ENCODE data around the gene TENM3. TPM values are rescaled to one million over a fixed set of nuclear protein-coding genes. Genes with fewer than 3 reads are reported as not detected.

TENM3 gene
- polyA plus RNA-seq, 4 donors = 15.2 to 18.5 (median 17.5) TPM

DNA sequence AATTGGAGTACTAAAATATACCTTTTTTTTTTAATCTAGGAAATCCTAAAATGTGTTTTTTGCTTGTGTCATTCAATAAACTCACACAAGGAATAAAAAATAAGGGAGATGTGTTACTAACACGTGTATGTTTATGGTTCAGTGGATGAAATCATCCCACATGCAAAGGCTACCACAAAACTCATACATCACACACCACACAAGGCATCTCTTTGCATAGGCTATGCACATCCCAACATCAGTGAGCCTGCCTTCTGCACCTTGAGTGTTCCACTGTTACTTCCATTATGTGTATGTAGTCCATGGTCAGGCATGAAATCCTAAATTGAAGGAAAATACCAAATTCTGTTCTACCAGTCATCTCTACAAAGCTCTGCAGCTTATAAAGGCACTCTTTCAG is 460.9 kb downstream of the TENM3 start:
- DNase-seq (ENCODE audit: low read depth in 4 of 4, low spot score in 3 of 4) = no peak

DNA sequence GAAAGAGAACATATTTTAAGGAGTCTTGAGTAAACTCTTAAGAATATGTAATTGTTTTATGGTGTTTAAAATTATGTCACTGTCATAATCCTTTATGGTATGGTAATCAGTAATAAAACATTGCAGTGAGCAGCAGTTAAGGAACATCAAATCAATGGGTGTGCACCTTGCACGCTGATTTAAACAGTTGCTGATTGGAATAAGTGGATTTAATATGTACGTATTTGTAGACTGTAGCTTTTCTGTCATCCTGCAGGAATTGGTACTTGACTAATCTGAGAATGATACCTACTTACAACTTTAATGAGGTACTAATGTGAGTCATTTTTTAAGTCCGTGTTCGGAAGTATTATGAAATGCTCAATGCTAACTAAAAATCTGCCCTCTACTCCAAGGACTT is 461.7 kb downstream of the TENM3 start:
- no peak for DNase-seq (ENCODE audit: low read depth in 4 of 4, low spot score in 3 of 4)

DNA sequence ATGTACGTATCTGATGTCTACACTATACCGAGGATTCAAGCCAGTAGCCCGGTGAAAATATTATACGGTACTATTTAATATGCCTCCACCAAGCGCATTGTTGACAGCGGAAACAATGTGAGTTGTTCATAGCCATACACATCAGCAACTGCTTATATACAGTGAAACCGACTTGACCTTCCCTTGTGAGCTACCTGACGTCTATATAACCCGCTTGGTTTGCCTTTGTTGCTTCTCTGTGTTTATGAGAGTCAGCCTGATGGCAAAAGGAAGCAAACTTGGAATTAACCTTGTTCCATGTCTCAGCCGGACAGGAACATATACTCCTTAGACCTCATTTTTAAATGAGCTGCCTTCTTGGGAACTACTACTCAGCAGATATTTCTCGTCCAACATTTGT is 462.2 kb downstream of the TENM3 start:
- no peak for DNase-seq (ENCODE audit: low read depth in 4 of 4, low spot score in 3 of 4)

DNA sequence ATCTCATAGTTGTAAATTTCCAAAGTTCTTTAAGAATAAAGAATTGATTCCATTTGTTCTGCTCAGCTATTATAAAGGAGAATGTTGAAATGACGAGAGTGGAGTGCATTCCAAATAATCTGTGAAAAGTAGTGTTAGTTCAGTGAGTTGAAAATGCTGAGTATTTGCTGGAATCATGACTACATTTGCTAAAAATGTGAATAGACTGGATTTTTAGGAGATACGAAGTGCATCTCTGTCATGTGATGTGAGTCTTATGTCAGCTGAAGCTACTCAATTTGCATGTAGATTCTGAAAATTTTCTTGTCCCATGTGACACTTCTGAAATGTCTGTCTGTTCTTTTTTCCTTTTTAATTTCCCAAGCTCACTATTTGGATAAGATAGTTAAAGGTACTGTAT is 468.0 kb downstream of the TENM3 start:
- no peak for DNase-seq (ENCODE audit: low read depth in 4 of 4, low spot score in 3 of 4)

DNA sequence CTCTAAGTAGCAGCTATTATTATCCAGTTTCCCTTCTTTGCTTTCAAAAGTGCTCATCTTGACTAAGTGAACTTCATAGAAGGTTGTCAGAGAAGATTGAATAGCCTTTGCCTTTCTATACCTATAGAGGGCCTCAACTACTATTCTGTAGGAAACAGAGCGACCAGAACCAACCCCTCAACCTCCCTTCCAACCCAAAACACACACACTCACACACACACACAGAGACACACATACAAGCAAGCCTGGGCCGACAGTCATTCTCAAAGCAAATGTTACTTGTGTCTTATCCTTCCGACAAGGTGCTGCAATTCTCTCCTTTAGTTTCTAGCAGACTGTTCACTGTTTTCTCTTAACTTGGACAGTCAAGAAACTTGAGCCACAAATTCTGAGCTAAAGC is 472.3 kb downstream of the TENM3 start:
- no peak for DNase-seq (ENCODE audit: low read depth in 4 of 4, low spot score in 3 of 4)

DNA sequence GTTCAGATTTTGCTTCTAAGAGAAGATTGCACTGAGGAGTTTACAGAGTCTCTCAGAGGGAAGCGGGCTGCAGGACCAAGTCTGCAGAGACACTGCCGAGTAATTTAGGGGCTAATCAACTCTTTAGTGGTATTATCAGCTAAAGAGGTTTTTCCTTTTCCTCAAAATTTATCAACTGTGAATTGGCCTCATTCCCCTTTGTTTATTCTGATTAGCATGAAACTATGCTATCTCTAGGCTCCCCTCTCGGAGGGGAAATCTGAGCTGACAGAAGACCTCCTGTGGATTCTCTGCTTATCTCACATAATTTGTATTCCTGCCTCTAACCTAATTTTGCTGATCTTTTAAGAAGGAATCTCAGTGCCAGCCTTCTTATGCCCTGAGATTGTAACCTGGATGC is 473.0 kb downstream of the TENM3 start:
- no peak for DNase-seq (ENCODE audit: low read depth in 4 of 4, low spot score in 3 of 4)

DNA sequence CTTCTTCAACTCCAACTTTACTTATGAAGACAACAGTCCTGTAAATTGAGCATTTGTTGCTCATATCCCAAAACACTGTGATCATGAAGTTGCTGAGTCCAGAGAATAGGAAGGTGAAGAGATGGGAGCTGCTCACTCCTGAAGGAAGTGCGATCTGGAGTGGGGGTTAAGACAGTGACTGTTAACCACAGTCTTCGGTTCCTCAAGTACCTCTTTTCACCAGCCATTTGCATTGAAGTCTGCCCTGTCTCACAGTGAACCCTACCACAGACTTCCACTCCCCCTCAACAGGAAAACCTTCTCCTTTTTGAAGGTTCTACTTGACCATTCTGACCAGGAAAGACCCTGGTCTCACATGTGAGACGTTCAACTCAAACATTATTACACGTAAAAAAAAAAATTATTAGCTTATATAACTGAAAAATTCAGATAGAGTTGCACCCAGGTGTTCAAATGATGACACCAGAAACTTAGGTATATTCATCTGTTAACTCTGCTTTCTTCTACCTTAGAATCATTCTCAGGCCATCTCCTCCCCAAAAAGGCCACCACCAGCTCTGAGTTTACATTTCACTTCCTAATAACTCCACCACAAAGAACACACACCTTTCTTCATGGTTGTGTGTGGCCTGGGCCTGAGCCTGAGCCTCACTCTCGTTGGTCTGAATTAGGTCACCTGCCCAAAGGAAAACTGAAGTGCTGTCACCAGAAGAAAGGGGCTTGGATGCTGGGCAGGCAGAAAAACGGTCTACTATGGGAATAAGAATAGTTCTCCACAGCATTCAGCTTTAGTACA is 474.8 kb downstream of the TENM3 start:
- no peak for DNase-seq (ENCODE audit: low read depth in 4 of 4, low spot score in 3 of 4)

DNA sequence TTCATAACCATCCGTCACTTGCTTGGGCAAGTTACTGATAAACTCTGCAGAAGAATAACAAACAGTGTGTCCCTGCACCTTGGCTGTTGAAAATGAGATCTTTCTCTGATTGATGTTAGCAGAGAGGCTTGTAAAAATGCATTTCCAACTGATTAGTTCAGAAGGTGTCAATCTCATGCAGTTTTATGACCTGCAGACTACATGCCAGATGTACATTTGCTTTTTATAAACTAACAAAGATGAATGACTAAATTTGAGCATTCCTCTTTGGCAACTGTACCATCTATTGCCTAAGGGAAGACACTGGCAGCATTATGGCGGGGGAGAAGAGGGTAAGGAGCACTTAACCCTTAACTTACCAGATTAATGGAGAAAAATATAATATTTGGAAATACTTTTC is 481.2 kb downstream of the TENM3 start:
- no peak for DNase-seq (ENCODE audit: low read depth in 4 of 4, low spot score in 3 of 4)

DNA sequence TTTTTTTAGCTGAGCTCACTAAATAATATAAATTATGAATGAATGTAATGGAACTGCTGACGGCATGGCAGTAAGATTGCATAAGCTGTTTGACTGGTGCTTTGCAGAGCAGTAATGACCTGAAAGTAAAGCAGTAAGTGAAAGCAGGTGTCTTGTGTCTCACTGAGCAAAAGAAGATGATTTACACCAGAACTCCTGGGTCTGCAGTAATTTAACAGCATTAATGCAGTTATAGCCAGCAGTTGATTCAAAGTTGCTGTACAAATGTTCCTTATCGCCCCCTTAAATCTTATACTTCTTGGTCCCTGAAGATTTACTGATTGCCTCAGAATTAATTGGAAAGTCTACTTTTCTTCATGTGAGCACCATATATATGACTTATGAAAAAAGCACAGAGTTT is 486.3 kb downstream of the TENM3 start:
- peak in 3 of 4 donors; percentile 10 to 21 (median 10) for DNase-seq (ENCODE audit: low read depth in 4 of 4, low spot score in 3 of 4)

DNA sequence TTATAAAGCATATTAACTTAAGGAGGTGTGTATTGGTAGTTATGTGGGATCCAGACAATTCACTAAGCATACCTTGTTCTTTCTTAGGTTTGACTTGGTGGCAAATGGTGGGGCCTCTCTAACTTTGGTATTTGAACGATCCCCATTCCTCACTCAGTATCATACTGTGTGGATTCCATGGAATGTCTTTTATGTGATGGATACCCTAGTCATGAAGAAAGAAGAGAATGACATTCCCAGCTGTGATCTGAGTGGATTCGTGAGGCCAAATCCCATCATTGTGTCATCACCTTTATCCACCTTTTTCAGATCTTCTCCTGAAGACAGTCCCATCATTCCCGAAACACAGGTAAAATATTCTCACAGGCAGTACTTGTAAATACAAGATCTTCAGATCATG is 487.6 kb downstream of the TENM3 start:
- DNase-seq (ENCODE audit: low read depth in 4 of 4, low spot score in 3 of 4) = no peak

DNA sequence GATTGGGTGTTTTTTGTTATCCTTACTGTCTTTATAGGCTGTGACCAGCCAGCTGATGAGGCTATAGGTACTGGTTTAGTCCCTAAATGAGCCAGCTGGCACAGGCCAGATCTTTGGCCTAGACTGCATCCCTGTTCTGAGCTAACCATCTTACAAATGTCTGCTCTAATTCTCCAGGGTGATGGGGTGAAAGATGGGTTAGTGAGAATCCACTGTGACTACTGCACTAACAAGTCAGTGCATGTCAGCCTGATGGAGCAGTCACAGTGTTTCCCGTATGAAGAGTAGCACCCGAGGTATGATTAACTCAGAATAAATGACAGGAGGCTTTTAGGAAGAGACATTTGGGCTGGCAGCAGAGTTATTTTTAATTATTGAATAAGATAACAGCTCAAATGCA is 493.0 kb downstream of the TENM3 start:
- DNase-seq (ENCODE audit: low read depth in 4 of 4, low spot score in 3 of 4) = no peak

DNA sequence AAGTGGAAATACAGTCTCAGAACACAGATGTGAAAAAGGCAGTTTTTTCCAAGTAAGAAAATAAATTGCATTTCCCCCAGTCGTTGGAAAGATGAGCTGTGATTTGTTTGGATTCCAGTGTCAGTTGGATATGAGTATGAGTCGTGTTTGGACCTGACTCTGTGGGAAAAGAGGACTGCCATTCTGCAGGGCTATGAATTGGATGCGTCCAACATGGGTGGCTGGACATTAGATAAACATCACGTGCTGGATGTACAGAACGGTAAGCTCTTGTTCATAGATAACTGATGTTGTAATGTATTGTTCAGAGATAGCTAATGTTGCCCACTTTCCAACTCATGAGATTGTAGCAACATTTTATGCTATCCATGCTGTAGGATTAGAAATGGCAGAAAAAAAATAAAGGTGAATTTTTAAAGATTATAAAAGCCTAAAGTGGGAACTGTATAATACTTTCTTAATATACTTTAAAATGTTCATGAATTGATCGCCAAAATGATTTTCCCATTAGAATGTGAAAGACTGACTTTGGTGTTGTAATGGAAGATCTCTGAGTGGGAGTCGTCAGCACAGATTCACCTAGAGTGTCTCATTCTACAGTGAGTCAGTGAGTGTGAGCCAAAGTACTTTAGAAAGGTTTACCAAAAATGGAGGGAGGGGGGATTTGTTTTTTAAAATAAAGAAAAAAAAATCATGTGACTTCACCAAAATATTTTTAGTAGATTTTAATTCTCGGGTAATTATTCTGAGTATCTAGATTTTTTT is 495.3 kb downstream of the TENM3 start:
- DNase-seq (ENCODE audit: low read depth in 4 of 4, low spot score in 3 of 4) = no peak

DNA sequence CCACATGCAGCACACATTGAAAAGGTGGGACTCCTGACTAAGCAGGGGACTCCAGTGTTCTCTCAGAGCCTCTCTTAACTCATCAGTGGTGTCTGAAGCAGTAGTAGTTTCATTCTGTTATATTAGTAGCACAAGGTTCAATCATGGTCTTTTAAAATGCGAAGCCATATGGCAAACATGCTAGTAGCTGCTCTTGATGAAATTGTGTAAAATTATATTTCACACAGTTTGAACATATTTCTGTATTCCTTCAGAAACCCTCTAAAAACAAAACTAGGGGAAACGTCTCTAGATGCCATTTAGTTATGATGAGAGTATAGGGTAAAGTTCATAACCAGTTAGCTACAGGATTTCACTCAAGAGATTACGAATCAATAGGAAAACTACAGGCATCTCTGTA is 497.1 kb downstream of the TENM3 start:
- DNase-seq (ENCODE audit: low read depth in 4 of 4, low spot score in 3 of 4) = no peak

DNA sequence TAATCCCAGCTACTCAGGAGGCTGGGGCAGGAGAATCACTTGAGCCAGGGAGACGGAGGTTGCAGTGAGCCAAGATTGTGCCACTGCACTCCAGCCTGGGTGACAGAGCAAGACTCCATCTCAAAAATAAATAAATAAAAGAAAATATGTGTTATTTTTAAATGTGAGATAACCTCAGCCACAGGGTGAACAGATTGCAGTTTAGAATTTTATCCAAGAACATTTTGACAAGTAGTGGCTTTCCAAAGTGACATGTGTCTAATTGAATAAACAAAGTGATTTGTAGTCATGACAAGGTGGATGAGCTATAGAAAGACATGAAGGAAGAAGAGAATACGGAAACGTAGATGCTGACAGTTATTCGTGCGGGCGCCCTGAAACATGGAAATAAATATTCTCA is 497.9 kb downstream of the TENM3 start:
- DNase-seq (ENCODE audit: low read depth in 4 of 4, low spot score in 3 of 4) = no peak

DNA sequence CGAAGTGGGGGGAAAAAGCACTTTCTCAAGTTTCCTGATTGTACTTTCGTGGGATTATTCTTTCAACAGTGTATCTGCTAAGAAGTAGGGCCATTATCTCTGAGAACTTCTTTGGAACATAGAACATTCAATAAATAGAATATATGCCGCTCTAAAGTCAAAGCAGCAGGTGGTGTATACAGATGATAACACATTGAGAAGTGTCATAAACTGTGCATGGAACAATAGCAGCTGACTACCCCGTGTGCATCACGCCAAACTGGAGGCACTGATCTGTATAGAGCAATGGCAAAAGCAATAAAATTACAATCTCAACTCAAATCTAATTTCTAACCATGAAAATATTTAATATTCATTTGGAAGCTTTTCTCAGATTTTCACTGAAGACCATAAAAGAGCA is 498.7 kb downstream of the TENM3 start:
- DNase-seq (ENCODE audit: low read depth in 4 of 4, low spot score in 3 of 4) = no peak

DNA sequence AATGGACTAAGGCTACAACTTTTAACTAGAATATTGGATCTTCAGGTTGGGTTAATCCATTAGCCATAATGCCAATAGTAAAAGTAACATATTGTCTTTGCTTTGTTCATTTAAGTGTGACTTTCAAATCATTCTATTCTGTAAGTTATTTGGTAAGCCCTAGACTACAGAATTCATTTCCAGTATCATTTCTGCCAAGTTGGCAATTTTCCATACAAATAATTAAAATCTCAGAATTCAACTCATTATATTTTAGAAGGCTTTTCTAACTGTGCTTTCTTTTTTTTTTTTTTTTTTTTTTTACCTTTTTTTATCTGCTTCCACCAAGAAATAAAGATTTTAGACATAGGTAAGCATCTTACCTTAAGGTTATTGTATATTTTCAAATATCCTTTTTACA is 500.6 kb downstream of the TENM3 start:
- DNase-seq (ENCODE audit: low read depth in 4 of 4, low spot score in 3 of 4) = no peak

DNA sequence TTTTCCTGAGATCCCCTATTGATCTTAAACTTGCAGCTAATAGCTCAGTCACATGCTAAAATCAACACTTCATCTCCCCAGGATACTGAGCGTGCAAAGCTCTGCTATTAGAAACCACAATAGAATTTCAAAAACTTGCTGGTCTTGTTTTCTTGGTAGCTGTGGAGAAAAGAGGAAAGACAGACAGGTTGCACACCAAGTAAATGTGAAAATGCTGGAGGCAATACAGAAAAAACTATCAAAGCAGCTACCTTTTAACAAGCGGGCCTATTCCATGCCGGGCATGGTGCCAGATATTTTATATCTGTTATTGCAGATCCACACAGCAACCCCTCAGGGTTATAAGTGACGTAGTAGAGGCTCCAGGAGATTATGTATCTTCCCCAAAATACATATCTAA is 502.0 kb downstream of the TENM3 start:
- DNase-seq (ENCODE audit: low read depth in 4 of 4, low spot score in 3 of 4) = no peak

DNA sequence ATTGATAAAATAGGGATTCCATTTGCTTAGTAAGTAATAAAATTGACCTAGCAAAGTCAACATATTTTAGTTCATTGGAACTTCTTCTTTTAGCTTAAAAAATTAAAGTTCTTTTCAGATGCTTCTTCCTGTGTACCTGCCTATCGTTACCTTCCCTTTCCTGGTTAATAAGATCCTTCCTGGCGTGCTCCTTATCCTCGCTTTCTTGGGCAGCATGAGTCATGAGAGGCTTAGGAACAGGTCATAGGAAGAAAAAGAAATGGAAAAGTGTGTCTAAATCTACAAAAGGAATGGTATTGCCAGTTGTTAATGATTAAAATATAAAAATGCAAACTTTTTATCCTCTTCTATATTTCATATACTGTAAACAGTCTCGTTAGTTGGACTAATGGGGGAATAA is 503.7 kb downstream of the TENM3 start:
- DNase-seq (ENCODE audit: low read depth in 4 of 4, low spot score in 3 of 4) = no peak

DNA sequence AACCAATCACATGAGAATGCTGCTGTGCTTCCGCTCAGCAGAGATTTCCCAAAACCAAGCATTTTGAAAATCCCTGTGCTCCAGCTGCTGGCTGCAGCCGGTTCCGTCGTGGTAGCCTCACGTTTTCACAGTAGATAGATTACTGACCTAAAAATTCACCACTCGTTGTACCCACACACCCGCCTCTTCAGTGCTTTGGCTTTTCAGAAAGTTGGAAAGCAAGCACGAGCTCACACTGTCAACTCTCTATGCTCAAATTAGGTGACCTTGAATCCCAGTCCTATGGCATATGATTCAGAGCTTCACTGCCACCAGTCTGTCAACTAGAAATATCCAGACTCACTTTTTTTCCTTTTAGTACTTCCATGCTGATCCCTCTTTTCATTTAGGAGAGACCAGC is 505.1 kb downstream of the TENM3 start:
- DNase-seq (ENCODE audit: low read depth in 4 of 4, low spot score in 3 of 4) = no peak

DNA sequence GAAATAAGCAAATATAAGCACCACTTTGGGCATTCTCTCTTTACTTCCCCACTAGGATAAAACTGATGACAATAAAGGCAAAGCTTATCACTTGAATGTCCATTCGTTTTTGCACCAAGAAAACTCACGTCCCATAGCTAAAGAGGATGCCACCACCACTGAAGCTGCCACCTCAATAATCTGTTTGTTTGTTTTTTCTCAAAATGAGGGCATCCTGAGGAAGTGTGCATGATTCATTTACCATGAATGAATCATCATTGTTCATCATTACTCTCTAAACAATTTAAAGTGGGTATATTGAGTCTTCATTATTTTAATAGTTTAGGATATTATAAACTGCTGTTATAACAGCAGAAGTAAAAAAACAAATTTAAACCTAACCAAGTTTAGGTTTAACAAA is 505.7 kb downstream of the TENM3 start:
- DNase-seq (ENCODE audit: low read depth in 4 of 4, low spot score in 3 of 4) = no peak

DNA sequence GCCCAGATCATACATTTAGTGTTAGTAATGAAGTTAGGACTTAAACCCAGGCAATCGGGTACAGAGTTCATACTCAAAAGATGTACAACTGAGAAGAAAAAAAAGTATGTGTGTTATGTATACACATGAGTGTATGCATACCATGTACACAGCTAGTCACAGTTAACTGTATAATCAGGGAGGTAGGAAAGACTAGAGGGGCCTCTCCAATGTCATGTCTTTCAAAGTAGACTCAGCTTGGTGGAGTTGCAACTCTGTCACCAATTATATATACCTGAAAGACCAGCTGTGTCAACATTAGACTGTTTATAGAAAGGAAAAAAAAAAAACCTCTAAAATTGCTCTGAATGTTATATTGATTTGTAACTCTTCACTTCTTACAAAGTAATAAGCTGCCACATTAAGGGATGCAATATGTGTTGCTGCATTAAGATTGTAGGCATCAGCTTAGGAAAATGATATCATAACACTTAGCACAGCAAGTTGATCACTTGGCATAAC is 506.5 kb downstream of the TENM3 start:
- no peak for DNase-seq (ENCODE audit: low read depth in 4 of 4, low spot score in 3 of 4)
